ENCODE measurements around the gene RAC3.

Gene RAC3

DNA sequence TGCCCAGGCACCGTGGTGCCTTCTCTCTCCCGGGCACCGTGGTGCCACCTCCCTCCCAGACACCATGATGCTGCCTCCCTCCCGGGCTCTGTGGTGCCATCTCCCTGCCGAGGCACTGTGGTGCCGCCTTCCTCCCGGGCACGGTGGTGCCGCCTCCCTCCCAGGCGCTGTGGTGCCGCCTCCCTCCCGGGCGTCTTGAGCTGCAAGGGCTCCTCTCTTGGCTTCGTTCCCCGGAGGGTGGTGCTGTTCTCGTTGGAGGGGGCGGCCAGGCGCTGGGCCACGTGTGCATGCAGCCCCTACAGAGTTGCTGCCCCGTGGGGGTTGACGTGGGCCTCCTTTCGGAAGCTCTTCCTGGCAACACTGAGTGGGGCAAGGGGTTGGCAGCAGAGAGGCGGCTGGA is 17.0 kb upstream of the RAC3 start:
- TF ChIP-seq, protein P1, sequence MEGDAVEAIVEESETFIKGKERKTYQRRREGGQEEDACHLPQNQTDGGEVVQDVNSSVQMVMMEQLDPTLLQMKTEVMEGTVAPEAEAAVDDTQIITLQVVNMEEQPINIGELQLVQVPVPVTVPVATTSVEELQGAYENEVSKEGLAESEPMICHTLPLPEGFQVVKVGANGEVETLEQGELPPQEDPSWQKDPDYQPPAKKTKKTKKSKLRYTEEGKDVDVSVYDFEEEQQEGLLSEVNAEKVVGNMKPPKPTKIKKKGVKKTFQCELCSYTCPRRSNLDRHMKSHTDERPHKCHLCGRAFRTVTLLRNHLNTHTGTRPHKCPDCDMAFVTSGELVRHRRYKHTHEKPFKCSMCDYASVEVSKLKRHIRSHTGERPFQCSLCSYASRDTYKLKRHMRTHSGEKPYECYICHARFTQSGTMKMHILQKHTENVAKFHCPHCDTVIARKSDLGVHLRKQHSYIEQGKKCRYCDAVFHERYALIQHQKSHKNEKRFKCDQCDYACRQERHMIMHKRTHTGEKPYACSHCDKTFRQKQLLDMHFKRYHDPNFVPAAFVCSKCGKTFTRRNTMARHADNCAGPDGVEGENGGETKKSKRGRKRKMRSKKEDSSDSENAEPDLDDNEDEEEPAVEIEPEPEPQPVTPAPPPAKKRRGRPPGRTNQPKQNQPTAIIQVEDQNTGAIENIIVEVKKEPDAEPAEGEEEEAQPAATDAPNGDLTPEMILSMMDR (IDR thresholded peaks at IDR 0.05; ENCODE audit: insufficient read depth, low read length, poor library complexity, severe bottlenecking), result no peak
- DNase-seq (ENCODE audit: extremely low read depth, insufficient read length), result no peak
- Histone ChIP-seq H3K36me3 (ENCODE audit: control insufficient read depth, insufficient read depth, low read length) (no peaks in the 10 kb centered on the region; the same call in none of the 2 replicates), H3K27me3 (replicated peaks; ENCODE audit: control insufficient read depth, insufficient read depth, low read length) (no peaks in the 10 kb centered on the region), H3K4me3 (replicated peaks; ENCODE audit: low read depth, low read length) (no peak overlapping the region)

- Histone ChIP-seq H3K36me3 (ENCODE audit: control insufficient read depth, insufficient read depth, low read length) (no peaks in the 10 kb centered on the region; the same call in none of the 2 replicates), H3K4me3 (replicated peaks; ENCODE audit: low read depth, low read length) (no peak overlapping the region), H3K27me3 (replicated peaks; ENCODE audit: control insufficient read depth, insufficient read depth, low read length) (no peaks in the 10 kb centered on the region)
- TF ChIP-seq, protein P1 (IDR thresholded peaks at IDR 0.05; ENCODE audit: insufficient read depth, low read length, poor library complexity, severe bottlenecking), result no peak
- DNase-seq (ENCODE audit: extremely low read depth, insufficient read length), result no peak
Observed at GRCh38 chr17:82014971-82015310, 16.5 kb upstream of the RAC3 start.

DNA sequence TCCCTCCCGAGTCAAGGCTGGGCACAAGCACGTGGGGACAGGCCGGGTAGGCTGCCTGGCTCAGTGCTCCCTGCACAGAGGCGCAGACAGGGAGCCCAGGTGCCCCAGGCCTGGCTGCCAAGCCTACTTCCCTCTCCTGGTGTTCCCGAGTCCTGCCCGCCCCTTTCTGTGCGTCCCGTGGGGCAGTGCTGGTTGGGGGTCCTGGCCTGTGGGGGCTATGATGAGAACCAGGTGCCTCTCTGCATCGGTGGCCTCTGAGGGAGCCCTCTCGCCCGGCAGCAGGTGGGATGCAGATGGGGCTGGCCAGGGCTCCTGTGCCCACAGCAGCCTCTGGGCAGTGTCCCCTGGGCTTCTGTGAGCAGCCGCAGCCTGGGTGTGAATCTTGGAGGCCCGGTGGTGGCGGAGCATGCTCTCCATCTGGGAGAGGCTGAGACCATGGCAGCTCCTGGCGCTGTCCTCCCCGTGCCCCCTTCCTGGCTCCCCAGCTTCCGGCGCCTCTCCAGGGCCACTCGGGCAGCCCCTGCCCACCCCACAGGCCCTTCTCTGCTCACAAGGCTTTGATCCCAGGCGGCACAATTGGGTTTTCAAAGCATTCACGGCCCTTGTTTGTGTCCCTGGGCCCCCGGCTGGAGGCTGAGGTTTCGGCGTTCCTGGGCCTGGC is 16.0 kb upstream of the RAC3 start:
- H3K4me3 ChIP-seq (replicated peaks; ENCODE audit: low read depth, low read length), result no peak overlapping the region
- TF ChIP-seq, protein P1 (IDR thresholded peaks at IDR 0.05; ENCODE audit: insufficient read depth, low read length, poor library complexity, severe bottlenecking), result no peak
- DNase-seq (ENCODE audit: extremely low read depth, insufficient read length), result no peak
- no peaks in the 10 kb centered on the region; the same call in none of the 2 replicates for H3K36me3 ChIP-seq (ENCODE audit: control insufficient read depth, insufficient read depth, low read length)
- H3K27me3 ChIP-seq (replicated peaks; ENCODE audit: control insufficient read depth, insufficient read depth, low read length), result no peaks in the 10 kb centered on the region

DNA sequence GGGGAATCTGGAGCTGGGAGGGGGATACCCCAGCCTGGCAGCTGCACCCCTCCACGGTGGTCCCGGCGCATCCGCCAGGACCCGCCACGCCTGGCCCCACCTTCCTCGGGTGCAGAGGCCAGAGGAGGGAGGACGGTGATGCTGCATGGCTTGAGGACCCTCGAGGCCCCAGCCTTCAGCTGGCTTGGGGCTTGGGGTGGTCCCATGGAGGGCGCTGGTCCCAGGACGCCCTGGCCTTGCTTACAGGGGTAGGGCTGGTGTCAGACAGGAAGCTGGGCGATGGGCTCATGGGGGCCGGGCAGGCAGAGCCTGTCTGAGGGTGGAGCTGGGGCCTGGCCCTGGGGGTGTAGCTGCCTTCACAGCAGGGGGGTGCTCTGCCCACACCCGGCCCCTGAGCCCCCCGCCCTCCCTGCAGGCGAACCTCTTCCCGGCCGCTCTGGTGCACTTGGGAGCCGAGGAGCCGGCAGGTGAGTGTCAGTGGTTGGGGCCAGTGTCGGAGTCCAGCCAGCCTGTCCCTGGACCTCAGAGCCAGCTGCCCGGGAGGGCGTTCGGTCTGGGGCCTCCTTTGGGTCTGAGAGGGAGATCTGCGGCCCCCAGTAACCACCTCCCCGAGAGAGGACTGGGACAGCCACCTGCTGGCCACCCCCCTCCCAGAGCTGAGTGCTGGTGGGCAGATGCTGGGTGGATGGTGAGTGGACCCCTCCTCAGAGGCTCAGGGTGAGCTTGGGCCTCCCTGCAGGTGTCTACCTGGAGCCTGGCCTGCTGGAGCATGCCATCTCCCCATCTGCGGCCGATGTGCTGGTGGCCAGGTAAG is 15.2 kb upstream of the RAC3 start:
- no peak overlapping the region for H3K4me3 ChIP-seq (replicated peaks; ENCODE audit: low read depth, low read length)
- TF ChIP-seq, protein P1 (IDR thresholded peaks at IDR 0.05; ENCODE audit: insufficient read depth, low read length, poor library complexity, severe bottlenecking), result no peak
- DNase-seq (ENCODE audit: extremely low read depth, insufficient read length), result no peak
- no peaks in the 10 kb centered on the region for H3K27me3 ChIP-seq (replicated peaks; ENCODE audit: control insufficient read depth, insufficient read depth, low read length)
- no peaks in the 10 kb centered on the region; the same call in none of the 2 replicates for H3K36me3 ChIP-seq (ENCODE audit: control insufficient read depth, insufficient read depth, low read length)

- no peak overlapping the region for H3K4me3 ChIP-seq (replicated peaks; ENCODE audit: low read depth, low read length)
- no peaks in the 10 kb centered on the region; the same call in none of the 2 replicates for H3K36me3 ChIP-seq (ENCODE audit: control insufficient read depth, insufficient read depth, low read length)
- H3K27me3 ChIP-seq (replicated peaks; ENCODE audit: control insufficient read depth, insufficient read depth, low read length), result no peaks in the 10 kb centered on the region
- DNase-seq (ENCODE audit: extremely low read depth, insufficient read length), result no peak
- TF ChIP-seq, protein P1 (IDR thresholded peaks at IDR 0.05; ENCODE audit: insufficient read depth, low read length, poor library complexity, severe bottlenecking), result no peak
Observed at GRCh38 chr17:82016875-82017459, 14.5 kb upstream of the RAC3 start.

All from GM06990 (cell line).